VCaP (cell line): ENCODE results near the gene SEMA3A.

Experiments used
- H3K27ac ChIP-seq: fragments of 450-650 bp; 2 replicates; pipeline ENCODE4 v1.5.1; 2017
- TF ChIP-seq, protein P1 (sequence below): fragments of 450-650 bp; conservative IDR thresholded peaks from 2 replicates; pipeline ENCODE4 v1.5.1; 2017; ENCODE audit warnings: mild to moderate bottlenecking, moderate library complexity

SEMA3A gene

DNA sequence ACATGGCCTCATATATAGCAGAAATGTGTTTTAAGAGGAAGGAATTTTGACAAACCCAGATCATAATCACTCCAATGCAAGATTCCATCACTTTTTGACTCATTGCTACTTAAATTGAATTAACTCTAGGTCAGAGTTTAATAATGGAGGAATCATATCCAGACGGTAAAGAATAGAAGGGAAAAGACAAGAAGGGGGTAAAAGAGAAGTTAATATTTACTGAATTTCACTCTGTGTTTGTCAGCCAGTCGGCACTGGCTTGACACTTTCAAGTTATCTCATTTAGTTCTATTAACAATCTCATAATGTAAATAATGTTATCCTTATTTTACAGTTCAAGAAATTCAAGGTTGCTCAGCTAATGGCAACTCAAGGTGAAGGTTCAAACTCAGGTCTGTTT is 147.5 kb downstream of the SEMA3A start:
- no peak overlapping the region for H3K27ac ChIP-seq
- TF ChIP-seq, protein P1, sequence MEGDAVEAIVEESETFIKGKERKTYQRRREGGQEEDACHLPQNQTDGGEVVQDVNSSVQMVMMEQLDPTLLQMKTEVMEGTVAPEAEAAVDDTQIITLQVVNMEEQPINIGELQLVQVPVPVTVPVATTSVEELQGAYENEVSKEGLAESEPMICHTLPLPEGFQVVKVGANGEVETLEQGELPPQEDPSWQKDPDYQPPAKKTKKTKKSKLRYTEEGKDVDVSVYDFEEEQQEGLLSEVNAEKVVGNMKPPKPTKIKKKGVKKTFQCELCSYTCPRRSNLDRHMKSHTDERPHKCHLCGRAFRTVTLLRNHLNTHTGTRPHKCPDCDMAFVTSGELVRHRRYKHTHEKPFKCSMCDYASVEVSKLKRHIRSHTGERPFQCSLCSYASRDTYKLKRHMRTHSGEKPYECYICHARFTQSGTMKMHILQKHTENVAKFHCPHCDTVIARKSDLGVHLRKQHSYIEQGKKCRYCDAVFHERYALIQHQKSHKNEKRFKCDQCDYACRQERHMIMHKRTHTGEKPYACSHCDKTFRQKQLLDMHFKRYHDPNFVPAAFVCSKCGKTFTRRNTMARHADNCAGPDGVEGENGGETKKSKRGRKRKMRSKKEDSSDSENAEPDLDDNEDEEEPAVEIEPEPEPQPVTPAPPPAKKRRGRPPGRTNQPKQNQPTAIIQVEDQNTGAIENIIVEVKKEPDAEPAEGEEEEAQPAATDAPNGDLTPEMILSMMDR: no peak

DNA sequence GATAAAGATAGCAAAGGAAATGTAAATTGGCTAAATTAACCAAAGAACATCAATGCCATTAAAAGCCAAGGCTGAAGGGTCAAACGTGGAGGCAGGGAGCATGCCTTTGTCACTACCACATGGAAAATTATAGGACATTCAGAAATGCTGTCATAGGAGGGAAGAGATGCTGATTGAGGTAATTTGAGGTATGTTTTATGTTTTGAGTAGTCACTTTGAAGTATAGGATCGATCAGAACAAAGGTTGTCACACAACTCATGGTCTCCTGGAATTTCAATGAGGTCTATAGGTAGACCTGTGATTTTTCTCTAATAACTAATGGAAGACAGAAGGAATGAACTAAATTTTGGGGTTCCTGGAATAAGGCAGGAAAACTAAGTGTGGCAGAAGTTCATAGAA is 149.8 kb downstream of the SEMA3A start:
- TF ChIP-seq, protein P1: no peak
- H3K27ac ChIP-seq: no peak overlapping the region

DNA sequence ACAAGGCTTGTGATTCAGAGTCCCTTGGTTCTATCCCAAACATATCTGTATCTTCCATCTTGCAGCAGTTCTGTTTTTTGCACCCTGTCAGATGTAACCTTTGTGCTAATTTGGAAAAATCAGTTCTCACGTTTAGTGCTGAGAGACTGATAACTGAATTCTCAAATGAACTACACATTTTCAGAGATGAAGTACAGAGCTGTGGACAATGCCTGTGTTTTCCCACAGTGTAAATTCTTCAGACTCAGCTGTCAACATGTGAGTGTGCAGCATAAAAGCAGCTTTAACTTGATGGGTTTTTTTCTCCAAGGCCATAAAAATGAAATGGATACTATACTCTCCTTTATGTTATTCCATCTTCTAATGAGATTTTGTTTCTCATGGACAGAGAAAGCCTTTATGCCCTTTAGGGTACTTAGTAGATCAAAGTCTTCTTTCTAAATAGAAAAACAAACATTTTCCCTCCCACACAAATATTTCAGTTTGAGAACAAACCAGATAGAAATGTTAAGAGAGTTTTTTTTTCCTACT is 150.9 kb downstream of the SEMA3A start:
- TF ChIP-seq, protein P1: no peak
- H3K27ac ChIP-seq: no peak overlapping the region

DNA sequence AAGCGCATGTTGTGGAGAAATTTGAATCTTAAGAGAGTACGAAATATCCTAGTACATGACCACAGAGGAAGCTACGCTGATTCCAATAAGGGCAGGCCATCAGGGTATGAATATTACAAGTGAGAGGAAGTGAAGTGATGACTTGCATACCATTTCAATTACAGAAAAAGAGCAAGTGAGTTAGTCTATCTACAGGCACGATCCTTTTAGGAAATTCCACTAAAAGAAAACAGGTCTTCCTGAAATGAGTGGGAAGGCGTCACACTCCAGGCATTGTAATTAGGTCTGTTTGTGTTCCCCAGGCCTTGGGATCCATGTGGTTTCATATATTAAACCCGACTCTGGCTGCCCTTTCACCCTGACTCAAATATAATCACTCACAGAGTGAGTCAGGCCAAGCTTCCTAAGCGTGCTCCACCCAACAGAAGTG is 152.5 kb downstream of the SEMA3A start:
- TF ChIP-seq, protein P1: no peak
- no peak overlapping the region for H3K27ac ChIP-seq

DNA sequence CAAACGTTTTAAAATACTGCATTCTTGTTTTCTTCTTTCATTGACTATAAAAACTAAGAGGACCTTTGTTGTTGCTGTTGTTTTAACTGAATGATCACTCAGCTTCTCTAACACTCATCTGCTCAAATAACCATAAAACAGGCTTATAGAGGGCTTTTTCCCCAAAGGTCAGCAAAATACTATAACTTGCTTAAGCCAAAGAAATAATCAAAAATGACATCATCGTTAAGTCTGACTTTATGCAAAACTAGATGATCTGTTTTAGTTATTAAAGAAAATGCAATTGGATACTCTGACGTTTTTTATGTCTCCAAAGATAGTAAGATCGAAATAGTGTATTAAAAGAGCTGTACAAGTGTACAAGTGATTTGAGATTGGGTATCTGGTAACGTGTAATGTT is 152.9 kb downstream of the SEMA3A start:
- TF ChIP-seq, protein P1: no peak
- H3K27ac ChIP-seq: no peak overlapping the region

DNA sequence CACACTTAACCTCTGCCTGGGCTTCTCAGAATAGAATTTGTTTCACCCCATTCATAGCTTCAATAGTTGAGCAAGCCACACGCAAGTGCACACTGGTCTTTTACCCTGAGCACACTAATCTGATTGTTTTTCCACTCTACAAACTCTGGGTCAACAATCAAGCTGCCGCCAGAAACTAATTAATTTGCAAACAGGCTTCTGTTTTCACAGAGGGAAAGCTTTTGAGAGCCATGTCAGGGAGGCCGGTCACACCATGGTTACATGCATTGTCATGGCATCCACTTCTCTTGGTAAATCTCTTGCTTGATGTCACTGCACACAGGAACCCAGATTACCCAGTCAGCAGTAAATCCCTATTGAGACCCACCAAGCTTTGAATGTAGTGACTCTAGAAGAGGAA is 154.2 kb downstream of the SEMA3A start:
- no peak overlapping the region for H3K27ac ChIP-seq
- TF ChIP-seq, protein P1: no peak

DNA sequence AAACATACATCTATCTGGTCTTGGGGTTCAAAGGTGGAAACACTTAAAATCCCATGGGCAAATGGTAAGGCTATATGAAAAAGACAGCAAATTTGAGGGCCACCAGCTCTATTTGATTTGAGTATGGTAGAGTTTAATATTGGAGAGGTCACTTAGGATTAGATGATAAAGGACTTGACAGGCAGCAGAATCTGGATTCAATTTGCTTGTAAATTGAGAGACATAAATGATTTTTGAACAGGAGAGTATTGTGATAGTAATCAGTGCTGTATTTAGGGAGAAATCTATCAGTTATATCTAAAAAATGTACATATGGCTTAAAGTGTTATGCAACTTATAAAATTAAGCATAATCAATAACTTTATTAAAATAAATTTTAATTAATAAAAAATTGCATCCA is 155.2 kb downstream of the SEMA3A start:
- no peak overlapping the region for H3K27ac ChIP-seq
- TF ChIP-seq, protein P1: no peak
